Left ventricle myocardium superior (tissue), 1 donor: ENCODE measurements around the gene CDH15. TPM values are rescaled to one million over a fixed set of nuclear protein-coding genes. Genes with fewer than 3 reads are reported as not detected.
"Not testable (repeated sequence)": the region's sequence is repeated elsewhere in the genome, so short reads cannot be mapped to it uniquely, and the experiment has no call there.

ENCODE experiments used
- ATAC-seq: fragments of 200-7000 bp; cut with Tn5 transposase; one replicate; pipeline ENCODE4 v1.9.1; 2020; ENCODE audit warnings: mild to moderate bottlenecking, moderate library complexity
- DNase-seq: peaks from one replicate; pipeline ENCODE4 v3.0.0-alpha.2; 2020
- intact Hi-C: fragments of 100-400 bp; cut with micrococcal nuclease; formaldehyde crosslinking; loops from one replicate; pipeline ENCODE4 v1.11.0; 2022
- total RNA-seq: library from RNA; stranded (reverse); fragmentation: NEBNext Ultra II Directional; extraction: Animal tissue kit (Norgen Biotek cat#: 25700); gene quantifications from one replicate; pipeline ENCODE4 v1.2.1, GENCODE V29; 2021
- donor health status: DM: no; HTN: yes; CAD: no; lungs with severe emphysema.

CDH15 gene
- total RNA-seq, 1 donor from 2014 or later, result not detected

DNA sequence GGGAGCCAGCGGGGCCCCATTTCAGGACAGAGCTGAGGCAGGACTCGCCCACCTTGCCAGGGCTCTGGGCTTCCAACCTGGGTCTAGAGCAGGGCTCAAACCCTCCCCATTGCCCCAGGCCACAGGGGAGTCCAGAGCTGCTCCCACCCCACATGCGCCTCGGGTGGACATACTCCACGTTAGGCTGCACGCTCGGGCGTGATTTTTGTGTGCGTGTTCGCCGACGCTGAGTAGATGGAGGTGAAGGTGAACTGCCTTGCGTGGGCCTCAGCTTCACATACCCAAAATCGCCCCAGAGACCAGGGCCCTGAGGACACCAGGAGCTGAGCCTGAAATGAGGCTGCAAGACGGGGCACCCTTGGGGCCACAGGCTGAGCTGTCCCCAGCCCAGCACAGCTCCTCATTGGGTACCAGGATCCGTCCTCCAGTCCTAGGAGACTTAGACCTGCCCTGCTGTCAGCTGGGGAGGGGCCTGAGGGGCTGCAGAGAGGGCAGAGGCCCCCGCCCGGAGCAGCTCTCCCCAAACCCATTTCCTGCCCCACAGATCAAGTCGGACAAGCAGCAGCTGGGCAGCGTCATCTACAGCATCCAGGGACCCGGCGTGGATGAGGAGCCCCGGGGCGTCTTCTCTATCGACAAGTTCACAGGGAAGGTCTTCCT is 8.2 kb downstream of the CDH15 start:
- no peak for DNase-seq
- intact Hi-C loops, result no loop called here
- no peak for ATAC-seq

DNA sequence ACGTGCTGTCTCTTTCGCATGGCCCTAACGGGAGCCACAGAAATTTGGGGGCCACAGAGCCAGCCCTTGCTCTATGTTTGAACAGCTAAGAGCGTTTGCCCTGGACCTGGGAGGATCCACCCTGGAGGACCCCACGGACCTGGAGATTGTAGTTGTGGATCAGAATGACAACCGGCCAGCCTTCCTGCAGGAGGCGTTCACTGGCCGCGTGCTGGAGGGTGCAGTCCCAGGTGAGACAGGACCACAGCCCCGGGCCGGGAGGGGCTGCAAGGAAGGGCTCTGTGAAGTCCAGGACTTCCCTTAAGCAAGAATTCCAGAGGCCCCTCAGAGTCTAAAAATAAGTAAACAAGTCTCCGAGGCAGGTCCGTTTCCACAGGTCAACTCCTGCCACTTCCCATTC is 11.9 kb downstream of the CDH15 start:
- ATAC-seq, result no peak
- no peak for DNase-seq
- intact Hi-C loops, result no loop called here

DNA sequence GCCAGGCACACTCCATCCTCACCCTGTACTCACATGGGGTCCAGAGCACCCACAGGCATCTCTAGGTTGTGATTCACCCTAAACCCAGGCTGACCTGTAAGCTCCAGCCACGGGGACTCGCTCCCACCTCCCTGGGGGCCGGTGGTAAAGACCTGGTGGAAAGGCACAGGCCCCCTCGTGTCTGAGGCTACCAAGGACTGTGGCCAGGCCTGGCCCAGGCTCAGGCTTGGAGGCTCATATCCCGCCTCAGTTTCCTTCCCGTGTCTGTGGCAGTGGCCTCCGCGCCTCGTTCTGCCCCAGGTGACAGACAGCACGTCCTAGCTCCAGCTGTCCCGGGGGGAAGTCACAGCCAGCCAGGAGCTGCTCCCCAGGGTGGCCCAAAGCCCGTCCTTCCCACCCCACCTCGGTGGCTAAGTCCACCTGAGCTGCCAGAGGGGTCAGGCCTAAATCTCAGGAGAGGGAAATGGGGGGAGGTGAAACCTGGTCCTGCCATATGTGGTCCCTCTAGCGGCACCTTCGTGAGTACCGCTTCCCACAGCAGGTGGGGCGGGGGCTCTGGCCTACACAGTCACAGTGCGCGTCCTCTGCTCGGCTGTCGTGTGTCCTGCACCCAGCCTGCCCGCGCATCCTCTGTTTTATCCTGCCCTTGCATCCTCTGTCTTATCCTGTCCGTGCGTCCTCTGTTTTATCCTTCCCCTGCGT is 12.6 kb downstream of the CDH15 start:
- intact Hi-C loops, result no loop called here
- no peak for DNase-seq
- no peak for ATAC-seq

DNA sequence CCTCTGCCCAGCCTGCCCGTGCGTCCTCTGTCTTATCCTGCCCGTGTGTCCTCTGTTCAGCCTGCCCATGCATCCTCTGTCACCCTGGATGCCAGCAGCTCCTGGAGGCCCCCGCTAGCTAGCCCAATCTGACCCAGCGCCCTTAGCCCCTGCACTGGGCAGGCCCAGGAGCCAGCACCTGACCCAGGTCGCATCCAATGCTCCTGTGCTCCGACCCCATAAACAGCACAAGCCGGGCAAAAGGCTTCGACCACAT is 13.1 kb downstream of the CDH15 start:
- no peak for ATAC-seq
- intact Hi-C loops, result no loop called here
- DNase-seq, result no peak

DNA sequence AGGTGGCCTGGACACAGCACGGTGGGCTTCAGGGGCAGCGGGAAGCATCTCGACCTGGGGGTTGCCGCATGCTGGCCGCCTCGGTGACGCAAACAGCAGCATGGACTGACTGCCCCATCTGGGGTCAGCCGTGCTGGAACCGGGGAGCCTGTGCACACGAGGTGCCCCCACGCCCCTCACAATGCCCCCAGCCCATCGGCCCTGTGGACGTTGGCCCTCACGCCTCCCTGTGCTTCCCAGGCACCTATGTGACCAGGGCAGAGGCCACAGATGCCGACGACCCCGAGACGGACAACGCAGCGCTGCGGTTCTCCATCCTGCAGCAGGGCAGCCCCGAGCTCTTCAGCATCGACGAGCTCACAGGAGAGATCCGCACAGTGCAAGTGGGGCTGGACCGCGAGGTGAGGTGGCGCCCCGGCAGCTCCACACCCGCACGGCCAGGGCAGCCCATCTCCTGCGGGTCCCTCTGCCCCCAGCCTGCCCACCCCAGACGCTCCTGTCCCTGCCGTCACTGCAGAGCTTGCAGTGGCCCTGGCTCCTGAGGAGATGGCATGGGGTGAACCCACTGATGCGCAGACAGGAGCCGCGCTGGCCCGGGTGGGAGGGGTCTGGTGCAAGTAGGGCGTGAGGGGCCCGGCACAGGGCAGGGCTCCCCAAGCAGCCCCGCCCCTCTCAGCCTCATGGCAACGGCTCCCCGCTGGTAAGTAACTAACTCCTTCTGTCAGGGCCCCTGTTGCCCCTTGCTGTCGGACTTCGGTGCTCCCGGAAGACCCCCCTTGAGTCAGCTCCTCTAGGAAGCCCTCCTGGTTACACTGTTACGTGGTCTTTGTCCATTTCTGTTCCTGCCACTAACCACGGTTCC is 13.6 kb downstream of the CDH15 start:
- no peak for DNase-seq
- intact Hi-C loops, result no loop called here
- no peak for ATAC-seq

DNA sequence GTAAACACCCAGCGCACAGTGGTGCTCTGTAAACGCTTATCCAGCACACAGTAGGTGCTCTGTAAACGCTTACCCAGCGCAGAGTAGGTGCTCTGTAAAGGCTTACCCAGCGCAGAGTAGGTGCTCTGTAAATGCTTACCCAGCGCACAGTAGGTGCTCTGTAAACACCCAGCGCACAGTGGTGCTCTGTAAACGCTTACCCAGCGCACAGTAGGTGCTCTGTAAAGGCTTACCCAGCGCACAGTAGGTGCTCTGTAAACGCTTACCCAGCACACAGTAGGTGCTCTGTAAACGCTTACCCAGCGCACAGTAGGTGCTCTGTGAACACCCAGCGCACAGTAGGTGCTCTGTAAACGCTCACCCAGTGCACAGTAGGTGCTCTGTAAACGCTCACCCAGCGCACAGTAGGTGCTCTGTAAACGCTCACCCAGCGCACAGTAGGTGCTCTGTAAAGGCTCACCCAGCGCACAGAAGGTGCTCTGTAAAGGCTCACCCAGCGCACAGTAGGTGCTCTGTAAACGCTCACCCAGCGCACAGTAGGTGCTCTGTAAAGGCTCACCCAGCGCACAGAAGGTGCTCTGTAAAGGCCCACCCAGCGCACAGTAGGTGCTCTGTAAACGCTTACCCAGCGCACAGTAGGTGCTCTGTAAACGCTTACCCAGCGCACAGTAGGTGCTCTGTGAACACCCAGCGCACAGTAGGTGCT is 14.5 kb downstream of the CDH15 start:
- intact Hi-C loops, ATAC-seq, DNase-seq: not testable (repeated sequence)

DNA sequence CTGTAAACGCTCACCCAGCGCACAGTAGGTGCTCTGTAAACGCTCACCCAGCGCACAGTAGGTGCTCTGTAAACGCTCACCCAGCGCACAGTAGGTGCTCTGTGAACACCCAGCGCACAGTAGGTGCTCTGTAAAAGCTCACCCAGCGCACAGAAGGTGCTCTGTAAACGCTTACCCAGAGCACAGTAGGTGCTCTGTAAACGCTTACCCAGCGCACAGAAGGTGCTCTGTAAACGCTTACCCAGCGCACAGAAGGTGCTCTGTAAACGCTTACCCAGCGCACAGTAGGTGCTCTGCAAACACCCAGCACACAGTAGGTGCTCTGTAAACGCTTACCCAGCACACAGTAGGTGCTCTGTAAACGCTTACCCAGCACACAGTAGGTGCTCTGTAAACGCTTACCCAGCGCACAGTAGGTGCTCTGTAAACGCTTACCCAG is 15.1 kb downstream of the CDH15 start:
- intact Hi-C loops, ATAC-seq: not testable (repeated sequence)
- peak; percentile 3 for DNase-seq

DNA sequence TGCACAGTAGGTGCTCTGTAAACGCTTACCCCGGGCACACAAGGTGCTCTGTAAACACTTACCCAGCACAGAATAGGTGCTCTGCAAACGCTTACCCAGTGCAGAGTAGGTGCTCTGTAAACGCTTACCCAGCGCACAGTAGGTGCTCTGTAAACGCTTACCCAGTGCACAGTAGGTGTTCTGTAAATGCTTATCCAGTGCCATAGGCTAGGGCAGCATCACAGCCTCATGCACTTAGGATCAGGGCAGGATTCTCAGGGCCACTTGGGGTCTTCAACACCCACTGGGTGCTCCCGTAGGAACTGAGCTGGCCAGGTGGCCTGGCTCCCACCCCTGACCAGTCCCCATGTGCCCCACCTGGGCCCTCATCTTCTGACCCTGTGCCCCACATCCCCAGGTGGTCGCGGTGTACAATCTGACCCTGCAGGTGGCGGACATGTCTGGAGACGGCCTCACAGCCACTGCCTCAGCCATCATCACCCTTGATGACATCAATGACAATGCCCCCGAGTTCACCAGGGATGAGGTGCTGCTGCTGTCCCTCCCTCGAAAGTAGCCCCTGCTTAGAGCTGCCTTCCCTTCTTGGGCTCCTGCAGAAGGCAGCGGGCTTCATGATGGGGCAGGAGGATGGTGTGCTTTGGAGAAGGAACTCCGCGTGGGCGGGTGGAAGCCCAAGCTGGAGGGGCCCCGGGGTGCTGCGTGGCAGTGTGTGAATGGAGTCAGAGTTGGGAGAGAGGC is 15.7 kb downstream of the CDH15 start:
- DNase-seq (peak; percentile 24), ATAC-seq (no peak)
- intact Hi-C loops, result no loop called here

DNA sequence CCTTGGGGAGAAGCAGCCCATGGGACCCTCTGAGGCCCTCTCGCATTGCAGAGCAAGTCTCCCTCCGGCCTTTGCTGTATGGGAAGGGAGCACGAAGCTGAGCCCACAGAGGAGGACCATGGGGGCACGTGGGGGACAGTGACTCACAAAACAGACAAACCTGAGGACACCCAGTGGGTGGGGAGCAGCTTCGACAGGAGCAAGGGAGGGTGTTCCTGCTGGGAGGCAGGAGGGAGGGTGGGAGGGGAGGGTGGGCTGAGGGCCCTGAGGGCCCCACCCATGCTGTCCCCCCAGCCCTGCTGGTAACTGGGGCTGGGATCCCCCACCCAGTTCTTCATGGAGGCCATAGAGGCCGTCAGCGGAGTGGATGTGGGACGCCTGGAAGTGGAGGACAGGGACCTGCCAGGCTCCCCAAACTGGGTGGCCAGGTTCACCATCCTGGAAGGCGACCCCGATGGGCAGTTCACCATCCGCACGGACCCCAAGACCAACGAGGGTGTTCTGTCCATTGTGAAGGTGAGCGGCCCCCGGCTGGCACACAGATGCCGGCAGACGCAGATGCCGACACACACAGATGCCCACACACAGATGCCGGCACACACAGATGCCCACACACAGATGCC is 16.3 kb downstream of the CDH15 start:
- no peak for ATAC-seq
- no peak for DNase-seq
- intact Hi-C loops, result no loop called here

DNA sequence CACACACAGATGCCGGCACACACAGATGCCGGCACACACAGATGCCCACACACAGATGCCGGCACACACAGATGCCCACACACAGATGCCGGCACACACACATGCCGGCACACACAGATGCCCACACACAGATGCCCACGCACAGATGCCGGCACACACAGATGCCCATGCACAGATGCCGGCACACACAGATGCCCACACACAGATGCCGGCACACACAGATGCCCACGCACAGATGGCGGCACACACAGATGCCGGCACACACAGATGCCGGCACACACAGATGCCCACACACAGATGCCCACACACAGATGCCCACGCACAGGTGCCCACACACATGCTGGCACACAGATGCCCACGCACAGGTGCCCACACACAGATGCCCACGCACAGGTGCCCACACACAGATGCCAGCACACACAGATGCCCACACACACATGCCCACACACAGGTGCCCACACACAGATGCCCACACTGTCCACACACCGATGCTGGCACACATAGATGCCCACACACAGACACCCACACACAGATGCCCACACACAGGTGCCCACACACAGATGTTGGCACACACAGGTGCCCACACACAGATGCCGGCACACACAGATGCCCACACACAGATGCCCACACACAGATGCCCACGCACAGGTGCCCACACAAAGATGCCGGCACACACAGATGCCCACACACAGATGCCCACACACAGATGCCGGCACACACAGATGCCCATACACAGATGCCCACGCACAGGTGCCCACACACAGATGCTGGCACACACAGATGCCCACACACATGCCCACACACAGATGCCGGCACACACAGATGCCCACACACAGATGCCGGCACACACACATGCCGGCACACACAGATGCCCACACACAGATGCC is 17.2 kb downstream of the CDH15 start:
- not testable (repeated sequence) for ATAC-seq

DNA sequence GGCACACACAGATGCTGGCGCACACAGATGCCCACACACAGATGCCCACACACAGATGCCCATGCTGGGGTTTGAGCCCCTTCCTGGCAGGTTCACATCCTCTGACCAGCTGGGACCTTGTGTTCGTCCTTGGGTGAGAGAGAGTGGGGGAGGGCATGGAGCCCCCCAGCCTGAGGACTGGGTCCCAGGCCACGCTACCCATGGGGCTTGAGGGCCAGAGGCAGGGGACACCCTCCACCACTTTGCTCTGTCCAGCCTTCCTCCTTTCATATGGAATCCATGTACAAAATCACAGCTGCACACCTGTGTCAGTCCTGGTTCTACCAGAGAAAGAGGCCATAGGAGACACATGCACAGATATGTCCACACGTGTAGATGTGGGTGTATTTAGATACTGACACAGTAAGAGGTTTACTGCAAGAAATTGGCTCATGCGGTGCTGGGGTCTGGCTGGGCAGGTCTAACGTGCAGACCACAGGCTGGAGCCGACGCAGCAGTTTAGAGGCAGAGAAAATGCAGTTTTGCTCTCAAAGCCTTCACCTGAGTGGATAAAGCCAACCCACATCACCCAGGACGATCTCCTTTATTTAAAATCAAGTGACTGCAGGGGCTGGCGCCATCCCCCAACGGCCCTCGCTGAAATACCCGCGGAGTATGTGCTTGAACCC is 17.9 kb downstream of the CDH15 start:
- intact Hi-C loops, result no loop called here
- DNase-seq, result no peak
- no peak for ATAC-seq

More for the DNA sequence above, 17.2 kb downstream of the CDH15 start:
- intact Hi-C loops, result not testable (repeated sequence)
- DNase-seq, result peak; percentile 9

DNA sequence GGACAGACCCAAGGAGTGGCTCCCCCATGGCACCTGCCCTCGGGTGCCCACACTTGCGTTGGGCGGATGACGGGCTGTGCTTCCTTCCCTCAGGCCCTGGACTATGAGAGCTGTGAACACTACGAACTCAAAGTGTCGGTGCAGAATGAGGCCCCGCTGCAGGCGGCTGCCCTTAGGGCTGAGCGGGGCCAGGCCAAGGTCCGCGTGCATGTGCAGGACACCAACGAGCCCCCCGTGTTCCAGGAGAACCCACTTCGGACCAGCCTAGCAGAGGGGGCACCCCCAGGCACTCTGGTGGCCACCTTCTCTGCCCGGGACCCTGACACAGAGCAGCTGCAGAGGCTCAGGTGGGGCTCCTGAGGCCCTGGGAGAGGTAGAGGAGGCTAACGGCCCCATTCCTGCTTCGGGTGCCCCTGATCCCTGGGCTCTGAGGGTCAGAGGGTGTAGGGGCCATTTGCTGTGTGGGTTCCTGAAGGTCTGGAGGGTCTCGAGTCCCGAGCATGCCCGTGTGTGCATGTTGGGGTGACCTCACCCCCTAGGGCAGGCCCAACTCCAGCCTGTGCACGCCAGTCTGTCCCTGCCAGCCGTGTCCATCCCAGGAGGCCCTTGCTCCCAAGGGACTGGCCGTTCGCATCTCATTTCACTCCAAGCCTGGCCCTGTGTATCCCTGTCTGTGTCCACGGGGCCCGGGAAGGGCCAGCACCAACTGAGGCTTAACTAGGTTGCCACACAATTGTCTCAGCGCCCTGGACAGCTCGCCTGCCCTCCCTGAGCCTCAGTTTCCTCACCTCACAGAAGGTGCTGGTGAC is 18.8 kb downstream of the CDH15 start:
- ATAC-seq (no peak), DNase-seq (no peak)
- intact Hi-C loops, result no loop called here

DNA sequence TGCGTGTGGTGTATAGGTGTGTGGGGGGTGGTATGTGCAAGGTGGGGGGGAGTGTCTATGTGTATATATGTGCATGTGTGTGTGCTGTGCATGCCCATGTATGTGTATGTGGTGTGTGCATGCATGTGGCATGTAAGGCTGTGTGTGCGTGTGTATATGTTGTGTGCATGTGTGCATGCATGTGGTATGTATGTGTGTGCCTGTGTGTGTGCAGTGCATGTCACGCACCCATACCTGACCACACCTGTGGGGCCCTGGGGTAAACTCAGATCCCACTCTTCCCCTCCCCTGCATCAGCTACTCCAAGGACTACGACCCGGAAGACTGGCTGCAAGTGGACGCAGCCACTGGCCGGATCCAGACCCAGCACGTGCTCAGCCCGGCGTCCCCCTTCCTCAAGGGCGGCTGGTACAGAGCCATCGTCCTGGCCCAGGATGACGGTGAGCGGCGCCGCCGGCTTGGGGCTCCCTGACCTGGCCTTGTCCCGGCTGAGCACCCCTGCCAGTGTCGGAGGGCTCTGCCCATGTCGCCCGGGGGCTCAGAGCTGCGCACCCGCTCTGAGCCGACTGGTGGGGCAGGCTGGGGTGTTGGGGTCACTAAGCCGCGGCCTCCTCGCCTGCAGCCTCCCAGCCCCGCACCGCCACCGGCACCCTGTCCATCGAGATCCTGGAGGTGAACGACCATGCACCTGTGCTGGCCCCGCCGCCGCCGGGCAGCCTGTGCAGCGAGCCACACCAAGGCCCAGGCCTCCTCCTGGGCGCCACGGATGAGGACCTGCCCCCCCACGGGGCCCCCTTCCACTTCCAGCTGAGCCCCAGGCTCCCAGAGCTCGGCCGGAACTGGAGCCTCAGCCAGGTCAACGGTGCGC is 19.7 kb downstream of the CDH15 start:
- intact Hi-C loops, result no loop called here
- ATAC-seq (no peak), DNase-seq (no peak)

DNA sequence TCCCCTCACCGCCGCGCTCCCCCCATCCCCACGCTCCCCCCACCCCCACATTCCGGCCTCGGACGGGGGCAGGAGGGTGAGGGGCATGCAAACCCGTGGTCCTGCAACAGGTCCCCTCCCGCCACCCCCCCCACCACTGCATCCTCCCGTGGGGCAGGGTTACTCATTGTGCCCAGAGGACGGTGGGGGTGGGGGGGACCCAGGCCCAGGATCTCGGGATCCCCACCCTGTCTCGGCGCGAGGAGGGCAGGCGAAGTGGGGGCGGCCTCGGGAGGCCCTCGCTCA is 20.3 kb downstream of the CDH15 start:
- intact Hi-C loops, result no loop called here
- DNase-seq (no peak), ATAC-seq (no peak)

DNA sequence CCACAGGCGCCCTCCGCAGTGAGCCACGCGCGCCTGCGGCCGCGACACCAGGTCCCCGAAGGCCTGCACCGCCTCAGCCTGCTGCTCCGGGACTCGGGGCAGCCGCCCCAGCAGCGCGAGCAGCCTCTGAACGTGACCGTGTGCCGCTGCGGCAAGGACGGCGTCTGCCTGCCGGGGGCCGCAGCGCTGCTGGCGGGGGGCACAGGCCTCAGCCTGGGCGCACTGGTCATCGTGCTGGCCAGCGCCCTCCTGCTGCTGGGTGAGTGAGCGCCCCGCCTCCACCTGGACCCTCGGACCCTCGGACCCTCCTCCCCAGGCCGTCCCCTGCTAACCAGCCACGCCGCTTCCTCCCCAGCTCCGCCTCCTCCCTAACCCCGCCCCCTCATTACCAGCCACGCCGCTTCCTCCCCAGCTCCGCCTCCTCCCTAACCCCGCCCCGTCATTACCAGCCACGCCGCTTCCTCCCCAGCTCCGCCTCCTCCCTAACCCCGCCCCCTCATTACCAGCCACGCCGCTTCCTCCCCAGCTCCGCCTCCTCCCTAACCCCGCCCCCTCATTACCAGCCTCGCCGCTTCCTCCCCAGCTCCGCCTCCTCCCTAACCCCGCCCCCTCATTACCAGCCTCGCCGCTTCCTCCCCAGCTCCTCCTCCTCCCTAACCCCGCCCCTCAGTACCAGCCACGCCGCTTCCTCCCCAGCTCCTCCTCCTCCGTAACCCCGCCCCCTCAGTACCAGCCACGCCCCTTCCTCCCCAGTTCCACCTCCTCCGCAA is 20.8 kb downstream of the CDH15 start:
- intact Hi-C loops, DNase-seq: not testable (repeated sequence)
- peak; percentile 48 for ATAC-seq
